Vagina (tissue), 2 donors: ENCODE measurements around the gene CRTAC1. TPM values are rescaled to one million over a fixed set of nuclear protein-coding genes. Genes with fewer than 3 reads are reported as not detected.

ENCODE experiments used
- DNase-seq, 2 donors: peaks; one replicate each; pipeline ENCODE4 v3.0.0-alpha.2; 2017; ENCODE audit errors: extremely low spot score in 2 of 2
- H3K27ac ChIP-seq: fragments of 200-600 bp; sonication (generic); one replicate; pipeline ENCODE4 v1.5.1; 2019
- H3K27me3 ChIP-seq: fragments of 200-600 bp; sonication (generic); one replicate; pipeline ENCODE4 v1.5.1; 2019
- H3K36me3 ChIP-seq, 2 donors: fragments of 200-600 bp; sonication (generic); one replicate each; pipeline ENCODE4 v1.5.1; 2017 to 2019
- H3K4me1 ChIP-seq: fragments of 200-600 bp; sonication (generic); one replicate; pipeline ENCODE4 v1.5.1; 2019
- H3K4me3 ChIP-seq, 2 donors: fragments of 200-600 bp; sonication (generic); 1 replicate in 1 of 2; 2 replicates in 1 of 2; pipeline ENCODE4 v1.5.1; 2016 to 2019
- H3K9me3 ChIP-seq: fragments of 200-600 bp; sonication (generic); one replicate; pipeline ENCODE4 v1.5.1; 2019
- CTCF ChIP-seq, 3 experiments: fragments of 450-650 bp in 2 of 3; fragments of 200-600 bp in 1 of 3; sonication (generic) in 1 of 3; IDR thresholded peaks; one replicate each; pipeline ENCODE4 v1.5.1; 2017 to 2019; ENCODE audit warnings: antibody characterized with exemption in 3 of 3, mild to moderate bottlenecking in 2 of 3, moderate library complexity in 2 of 3
- POLR2A ChIP-seq, 2 donors: fragments of 450-650 bp; IDR thresholded peaks; one replicate each; pipeline ENCODE4 v1.6.1; 2017; ENCODE audit warnings: antibody characterized with exemption in 2 of 2, mild to moderate bottlenecking in 2 of 2, moderate library complexity in 2 of 2
- POLR2AphosphoS5 ChIP-seq, 2 donors: sonication (generic); formaldehyde crosslinking; IDR thresholded peaks; one replicate each; pipeline ENCODE4 v1.9.0; 2017; ENCODE audit warnings: antibody characterized with exemption in 2 of 2, mild to moderate bottlenecking in 2 of 2, low read depth in 1 of 2; ENCODE audit not compliant: insufficient read depth in 1 of 2
- intact Hi-C: fragments of 100-400 bp; cut with DNase I; formaldehyde crosslinking; loops from one replicate; pipeline ENCODE4 v1.15.1; 2023
- total RNA-seq: library from RNA; depleted of rRNA; stranded (reverse); fragments of >200 nt; gene quantifications from one replicate; pipeline ENCODE4 v1.2.3, GENCODE V29; 2016

The CRTAC1 gene
- total RNA-seq, 1 donor from 2014 or later, result 2.5 TPM

GRCh38 chr10:97874332-97874731 lies 156.1 kb downstream of the CRTAC1 start:
- intact Hi-C loops, result no loop called here

DNA sequence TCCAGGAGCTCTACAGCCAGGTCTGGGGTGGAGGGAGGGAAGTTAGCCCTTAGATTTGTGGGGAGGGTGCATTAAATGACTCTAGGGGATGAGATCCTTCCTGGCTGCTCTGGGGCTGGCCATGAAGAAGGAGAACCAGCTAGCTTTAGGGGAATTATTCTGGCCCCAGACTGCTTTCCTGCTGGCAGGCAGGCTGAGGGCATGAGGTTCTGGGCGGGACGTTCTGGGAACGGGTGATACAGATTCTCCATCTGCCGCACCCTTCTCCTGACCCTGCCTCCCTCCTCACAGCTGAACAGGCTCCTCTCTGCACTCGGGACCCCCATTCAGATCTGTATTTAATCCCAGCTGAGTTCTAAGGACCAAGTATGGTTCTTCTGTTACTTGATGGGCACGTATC lies 156.9 kb downstream of the CRTAC1 start:
- no peak overlapping the region for H3K4me3 ChIP-seq
- no peak overlapping the region for H3K27ac ChIP-seq
- no peaks in the 10 kb centered on the region for H3K9me3 ChIP-seq
- peaks cover 13% of the 10 kb centered on the region for H3K4me1 ChIP-seq
- H3K36me3 ChIP-seq, result no peaks in the 10 kb centered on the region
- no peaks in the 10 kb centered on the region for H3K27me3 ChIP-seq
- TF ChIP-seq POLR2AphosphoS5 (IDR thresholded peaks at IDR 0.05; ENCODE audit: insufficient read depth in 1 of 2, low read depth in 1 of 2) (no peak), CTCF (IDR thresholded peaks at IDR 0.05) (no peak), POLR2A (IDR thresholded peaks at IDR 0.05) (no peak)
- intact Hi-C loops, result no loop called here
- DNase-seq, result no peak

More at GRCh38 chr10:97874332-97874731, 156.1 kb downstream of the CRTAC1 start:
- DNase-seq, result no peak
- H3K27ac ChIP-seq, result no peak overlapping the region
- no peak overlapping the region for H3K4me3 ChIP-seq
- H3K36me3 ChIP-seq, result no peaks in the 10 kb centered on the region
- H3K4me1 ChIP-seq, result peaks cover 6% of the 10 kb centered on the region
- TF ChIP-seq POLR2AphosphoS5 (IDR thresholded peaks at IDR 0.05; ENCODE audit: insufficient read depth in 1 of 2, low read depth in 1 of 2) (no peak), POLR2A (IDR thresholded peaks at IDR 0.05) (no peak), CTCF (IDR thresholded peaks at IDR 0.05) (no peak)
- no peaks in the 10 kb centered on the region for H3K9me3 ChIP-seq
- H3K27me3 ChIP-seq, result no peaks in the 10 kb centered on the region

GRCh38 chr10:97870990-97871389 lies 159.4 kb downstream of the CRTAC1 start:
- intact Hi-C loops, result no loop called here
- DNase-seq, result no peak
- H3K36me3 ChIP-seq, result no peaks in the 10 kb centered on the region

DNA sequence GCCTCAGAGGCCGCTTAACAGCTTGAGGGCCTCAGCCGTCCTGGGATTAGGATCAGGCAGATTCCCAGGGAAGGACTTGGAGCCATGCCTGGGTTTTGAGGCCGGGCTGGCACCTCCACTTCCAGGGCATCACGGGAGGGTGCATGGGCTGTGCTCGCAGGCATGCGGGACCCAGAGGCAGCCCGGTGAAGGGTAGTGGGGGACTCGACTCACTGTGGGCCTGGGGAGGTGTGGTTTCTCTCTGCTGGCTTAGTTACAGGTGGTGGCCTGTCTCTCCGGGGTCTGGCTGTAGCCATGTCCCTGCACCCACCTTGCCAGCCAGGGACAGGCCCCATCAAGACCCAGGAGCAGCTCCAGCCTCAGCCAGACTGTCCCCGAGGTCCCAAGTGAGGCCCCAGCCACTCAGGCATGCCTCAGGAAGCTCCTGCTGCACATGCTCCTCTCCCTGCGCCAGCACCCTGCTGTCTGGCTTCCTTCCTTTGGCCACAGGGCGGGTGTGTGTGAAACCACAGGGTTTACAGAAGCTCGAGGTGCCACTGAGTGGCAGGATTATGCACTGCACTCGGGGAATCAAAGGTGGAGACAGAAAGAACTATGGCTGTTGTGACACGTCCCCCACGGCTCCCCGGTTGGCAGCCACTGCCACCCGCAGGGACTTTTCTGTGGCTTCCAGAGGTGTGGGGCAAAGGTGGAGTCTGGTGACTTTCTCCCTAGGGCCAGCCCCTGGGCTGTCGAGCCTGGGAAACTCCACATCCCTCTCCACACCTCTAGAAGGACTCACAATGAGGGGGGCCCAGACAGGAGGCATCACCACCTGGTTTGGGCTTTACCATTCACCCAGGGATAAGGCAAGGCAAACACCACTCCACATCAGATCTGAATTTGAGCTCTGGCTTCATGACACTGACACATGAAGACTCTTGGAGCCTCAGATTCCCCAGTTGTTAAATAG lies 161.1 kb downstream of the CRTAC1 start:
- peaks cover 14% of the 10 kb centered on the region for H3K4me1 ChIP-seq
- TF ChIP-seq POLR2A (IDR thresholded peaks at IDR 0.05) (no peak), CTCF (IDR thresholded peaks at IDR 0.05) (peak; percentile 22 to 64 (median 53)), POLR2AphosphoS5 (IDR thresholded peaks at IDR 0.05; ENCODE audit: insufficient read depth in 1 of 2, low read depth in 1 of 2) (peak; percentile 30 to 58)
- H3K27ac ChIP-seq, result no peak overlapping the region
- H3K4me3 ChIP-seq, result no peak overlapping the region
- no peaks in the 10 kb centered on the region for H3K9me3 ChIP-seq
- no peak for DNase-seq
- H3K36me3 ChIP-seq, result no peaks in the 10 kb centered on the region
- no peaks in the 10 kb centered on the region for H3K27me3 ChIP-seq
- intact Hi-C loops, result loop anchor here (10.0 kb wide), 1 partner anchor 75 kb away; no protein-coding TSS in a partner anchor

More at GRCh38 chr10:97870990-97871389, 159.4 kb downstream of the CRTAC1 start:
- H3K27ac ChIP-seq, result no peak overlapping the region
- H3K4me3 ChIP-seq, result no peak overlapping the region
- H3K27me3 ChIP-seq, result no peaks in the 10 kb centered on the region
- peaks cover 14% of the 10 kb centered on the region for H3K4me1 ChIP-seq
- no peak for TF ChIP-seq POLR2AphosphoS5 (IDR thresholded peaks at IDR 0.05; ENCODE audit: insufficient read depth in 1 of 2, low read depth in 1 of 2)
- H3K9me3 ChIP-seq, result no peaks in the 10 kb centered on the region

GRCh38 chr10:97868134-97868685 lies 162.2 kb downstream of the CRTAC1 start:
- Histone ChIP-seq H3K9me3 (no peaks in the 10 kb centered on the region), H3K27me3 (no peaks in the 10 kb centered on the region)

More at GRCh38 chr10:97868134-97868685, 162.2 kb downstream of the CRTAC1 start:
- no peak for DNase-seq
- Histone ChIP-seq H3K4me1 (peaks cover 9% of the 10 kb centered on the region), H3K4me3 (no peak overlapping the region), H3K27ac (no peak overlapping the region), H3K36me3 (no peaks in the 10 kb centered on the region)
- intact Hi-C loops, result loop anchor here (10.0 kb wide), 1 partner anchor 73 kb away; no protein-coding TSS in a partner anchor
- TF ChIP-seq POLR2A (IDR thresholded peaks at IDR 0.05) (no peak), POLR2AphosphoS5 (IDR thresholded peaks at IDR 0.05; ENCODE audit: insufficient read depth in 1 of 2, low read depth in 1 of 2) (no peak), CTCF (IDR thresholded peaks at IDR 0.05) (no peak)
